B cell (primary cell): Measurements from ENCODE around the gene RUFY1. TPM values are rescaled to one million over a fixed set of nuclear protein-coding genes. Genes with fewer than 3 reads are reported as not detected.

Source experiments
- ATAC-seq: fragments of 200-7000 bp; cut with Tn5 transposase; one replicate; pipeline ENCODE4 v1.10.0; 2021; ENCODE audit warnings: low read depth, mild to moderate bottlenecking, moderate number of reproducible peaks, moderate library complexity
- CTCF ChIA-PET: fragments of 350-600 bp; sonication (Branson Sonifier 250); formaldehyde crosslinking; loops from one replicate; lab custom pipeline; 2021; ENCODE audit warnings: antibody characterized with exemption, inconsistent platforms; lab: Charles Lee
- POLR2A ChIA-PET: fragments of 350-600 bp; sonication (Branson Sonifier 250); formaldehyde crosslinking; loops from one replicate; lab custom pipeline; 2021; ENCODE audit warnings: antibody characterized with exemption; lab: Charles Lee
- DNase-seq: peaks from one replicate; pipeline ENCODE4 v3.0.0; 2013
- H2AFZ ChIP-seq: 2 replicates; pipeline ENCODE4 v1.6.1; 2012; ENCODE audit warnings: mild to moderate bottlenecking, low read depth, low read length; ENCODE audit not compliant: insufficient read depth, poor library complexity, severe bottlenecking
- H3K27ac ChIP-seq, 2 donors: 1 replicate in 1 of 2; 2 replicates in 1 of 2; pipeline ENCODE4 v1.5.1; 2012 to 2013; ENCODE audit warnings: low read length in 2 of 2, mild to moderate bottlenecking in 2 of 2, moderate library complexity in 1 of 2
- H3K27me3 ChIP-seq, 4 experiments: fragments of 200-600 bp in 1 of 4; sonication (generic) in 1 of 4; replicated peaks in 1 of 4; 1 replicate in 2 of 4; 2 replicates in 2 of 4; pipeline versions ENCODE4 v1.6.1 to v1.7.0; 2013 to 2016; ENCODE audit warnings: low read length in 3 of 4, mild to moderate bottlenecking in 2 of 4, mixed read lengths in 1 of 4, moderate library complexity in 1 of 4; ENCODE audit not compliant: insufficient read depth in 4 of 4, control insufficient read depth in 3 of 4; ENCODE audit errors: control extremely low read depth in 1 of 4
- H3K36me3 ChIP-seq, 2 experiments: replicated peaks in 1 of 2; 1 replicate in 1 of 2; 2 replicates in 1 of 2; pipeline versions ENCODE4 v1.6.1 to v1.7.1; 2013; ENCODE audit warnings: low read length in 1 of 2; ENCODE audit not compliant: insufficient read depth in 2 of 2, control insufficient read depth in 1 of 2; ENCODE audit errors: control extremely low read depth in 1 of 2, extremely low read depth in 1 of 2
- H3K4me1 ChIP-seq, 2 donors: fragments of 200-600 bp in 1 of 2; sonication (generic) in 1 of 2; 1 replicate in 1 of 2; 2 replicates in 1 of 2; pipeline versions ENCODE4 v1.5.1 to v1.6.1; 2013 to 2017; ENCODE audit warnings: low read length in 2 of 2; ENCODE audit not compliant: control insufficient read depth in 2 of 2, insufficient read depth in 2 of 2
- H3K4me2 ChIP-seq: replicated peaks from 2 replicates; pipeline ENCODE3; 2012; ENCODE audit warnings: mild to moderate bottlenecking, low read depth, low read length; ENCODE audit not compliant: poor library complexity, severe bottlenecking
- H3K4me3 ChIP-seq, 5 experiments: fragments of 200-600 bp in 1 of 5; sonication (generic) in 1 of 5; 1 replicate in 3 of 5; 2 replicates in 2 of 5; pipeline versions ENCODE4 v1.5.1 to v1.7.0; 2011 to 2016; ENCODE audit warnings: low read length in 4 of 5, mild to moderate bottlenecking in 4 of 5, low read depth in 2 of 5, control low read depth in 1 of 5, moderate library complexity in 1 of 5; ENCODE audit not compliant: insufficient read depth in 1 of 5; ENCODE audit errors: control extremely low read depth in 1 of 5, extremely low read depth in 1 of 5
- H3K79me2 ChIP-seq: fragments of 200-600 bp; sonication (generic); one replicate; pipeline ENCODE4 v1.6.0; 2016; ENCODE audit warnings: low read length; ENCODE audit not compliant: control insufficient read depth, insufficient read depth
- H3K9ac ChIP-seq: fragments of 200-600 bp; sonication (generic); 2 replicates; pipeline ENCODE4 v1.6.1; 2017; ENCODE audit warnings: mild to moderate bottlenecking, low read length, moderate library complexity
- H3K9me3 ChIP-seq, 3 donors: one replicate each; pipeline versions ENCODE4 v1.6.1 to v1.7.1; 2013; ENCODE audit warnings: low read length in 2 of 3; ENCODE audit not compliant: control insufficient read depth in 2 of 3, insufficient read depth in 1 of 3; ENCODE audit errors: control extremely low read depth in 1 of 3
- H4K20me1 ChIP-seq: 2 replicates; pipeline ENCODE4 v1.6.0; 2012; ENCODE audit warnings: mild to moderate bottlenecking, low read length; ENCODE audit not compliant: insufficient read depth, control insufficient read depth, poor library complexity, severe bottlenecking
- H3K27ac Mint-ChIP-seq: one replicate; pipeline ENCODE4 v1.8.0; 2021; ENCODE audit warnings: mixed read lengths
- H3K27me3 Mint-ChIP-seq: one replicate; pipeline ENCODE4 v1.8.0; 2021; ENCODE audit warnings: mixed read lengths
- H3K4me1 Mint-ChIP-seq: one replicate; pipeline ENCODE4 v1.8.0; 2021; ENCODE audit warnings: mixed read lengths
- H3K4me3 Mint-ChIP-seq: one replicate; pipeline ENCODE4 v1.8.0; 2021; ENCODE audit warnings: mixed read lengths
- H3K9me3 Mint-ChIP-seq: one replicate; pipeline ENCODE4 v1.8.0; 2022; ENCODE audit warnings: mixed read lengths; ENCODE audit not compliant: insufficient read depth
- CTCF ChIP-seq: fragments of 200-600 bp; IDR thresholded peaks from one replicate; pipeline ENCODE4 v1.8.0; 2022; ENCODE audit warnings: antibody characterized with exemption, mild to moderate bottlenecking
- EZH2 ChIP-seq: IDR thresholded peaks from 2 replicates; pipeline ENCODE4 v1.6.1; 2012; ENCODE audit warnings: borderline replicate concordance, low read depth, mild to moderate bottlenecking, moderate library complexity, low read length; ENCODE audit not compliant: insufficient read depth, poor library complexity, severe bottlenecking
- WGBS: methylation state at CpG from one replicate; pipeline ENCODE4 v1.1.5; 2013; ENCODE audit warnings: missing lambda C conversion rate; ENCODE audit not compliant: insufficient coverage; 5-methylcytosine and 5-hydroxymethylcytosine counted together
- intact Hi-C: fragments of 100-400 bp; cut with micrococcal nuclease; formaldehyde crosslinking; loops from one replicate; pipeline ENCODE4 v1.10.0; 2022
- polyA plus RNA-seq: library from polyadenylated mRNA; depleted of rRNA; stranded (reverse); fragments of >200 nt; gene quantifications from 2 replicates; pipeline ENCODE4 v1.2.3, GENCODE V29; 2012
- total RNA-seq, 2 donors: library from RNA; stranded (reverse); fragments of 120-200 nt in 1 of 2; gene quantifications; 1 replicate in 1 of 2; 2 replicates in 1 of 2; pipeline versions ENCODE4 v1.2.3 to v1.2.4, GENCODE V29; 2013 to 2022

RUFY1 gene
- total and polyA plus RNA-seq, 2 donors (not counting 1 experiment from before 2014, with no cell fraction given), result 38.5 to 99.8 TPM

- peaks cover 23% of the 10 kb centered on the region for H4K20me1 ChIP-seq
- H3K27me3 Mint-ChIP-seq, result no peaks in the 10 kb centered on the region
- 89% methylated on average over 18 of the region's 19 CpGs for WGBS
- peaks cover 4% of the 10 kb centered on the region for H3K4me1 Mint-ChIP-seq
- H3K27ac ChIP-seq, result no peak overlapping the region
- peaks cover 5 to 64% of the 10 kb centered on the region in 2 experiments for H3K36me3 ChIP-seq
- H3K9me3 Mint-ChIP-seq, result no peaks in the 10 kb centered on the region
- DNase-seq (no peak), ATAC-seq (no peak)
- H3K4me2 ChIP-seq, result no peak overlapping the region
- no peaks in the 10 kb centered on the region for H3K27me3 ChIP-seq
- POLR2A ChIA-PET, result interaction anchor here (1.5 kb wide), 1 partner anchor 17 kb away, joined by 6 read pairs; the partner anchor contains the start of gene HNRNPH1
- CTCF ChIA-PET, result no interaction called here
- TF ChIP-seq EZH2, result no peak
- no peak for TF ChIP-seq CTCF
- no peaks in the 10 kb centered on the region for H3K79me2 ChIP-seq
- H3K9ac ChIP-seq, result no peak overlapping the region
- H3K4me3 Mint-ChIP-seq, result no peak overlapping the region
- intact Hi-C loops, result no loop called here
- H3K27ac Mint-ChIP-seq, result peak overlapping the region; percentile 20
- H2AFZ ChIP-seq, result no peak overlapping the region
- no peaks in the 10 kb centered on the region for H3K4me1 ChIP-seq
- no peaks in the 10 kb centered on the region for H3K9me3 ChIP-seq
- no peak overlapping the region for H3K4me3 ChIP-seq
These were observed 57.0 kb downstream of the RUFY1 start for GRCh38 chr5:179607160-179607931.

- Mint-ChIP-seq H3K9me3 (no peaks in the 10 kb centered on the region), H3K4me3 (no peak overlapping the region), H3K27ac (peak overlapping the region; percentile 20), H3K4me1 (peaks cover 4% of the 10 kb centered on the region), H3K27me3 (no peaks in the 10 kb centered on the region)
- peak overlapping the region in 1 of 2 donors; percentile 38 for H3K27ac ChIP-seq
- no peak overlapping the region for H3K9ac ChIP-seq
- no peaks in the 10 kb centered on the region for H3K4me1 ChIP-seq
- TF ChIP-seq CTCF (no peak), EZH2 (no peak)
- H3K9me3 ChIP-seq, result no peaks in the 10 kb centered on the region
- WGBS, result 33% methylated on average over 4 of the region's 5 CpGs
- H3K79me2 ChIP-seq, result no peaks in the 10 kb centered on the region
- ATAC-seq, result no peak
- no peak overlapping the region for H2AFZ ChIP-seq
- H3K4me2 ChIP-seq, result no peak overlapping the region
- peaks cover 5 to 68% of the 10 kb centered on the region in 2 experiments for H3K36me3 ChIP-seq
- H3K4me3 ChIP-seq, result no peak overlapping the region
- H3K27me3 ChIP-seq, result no peaks in the 10 kb centered on the region
- POLR2A ChIA-PET, result interaction anchor here (0.7 to 1.5 kb wide), 3 partner anchors 12 to 891 kb away, joined by 4 to 6 read pairs (median 4); partner anchors contain the start of gene HNRNPH1
- CTCF ChIA-PET, result interaction anchor here (1.4 kb wide), 1 partner anchor 15 kb away, joined by 3 read pairs; the partner anchor contains the start of gene HNRNPH1
- DNase-seq, result no peak
- H4K20me1 ChIP-seq, result peaks cover 31% of the 10 kb centered on the region
- intact Hi-C loops, result no loop called here
These were observed 57.8 kb downstream of the RUFY1 start for GRCh38 chr5:179608131-179608581.
